ENCODE measurements around the gene JAZF1. TPM values are rescaled to one million over a fixed set of nuclear protein-coding genes. Genes with fewer than 3 reads are reported as not detected.

The JAZF1 gene
- total and polyA plus RNA-seq, 2 of the 4 experiments (the other 2 are of a cell fraction), result 8.4 to 10.5 TPM

- Histone ChIP-seq H3K27ac (ENCODE audit: insufficient read depth, low read length) (peak overlapping the region; percentile 61; the same call in 1 of the 2 replicates), H3K56ac (ENCODE audit: extremely low read depth, insufficient read depth, low read length) (no peak overlapping the region)
- 71% methylated on average over 1 of the region's 3 CpGs; no CpG with 5 or more reads in 1 of the 2 experiments for WGBS, 2 experiments (ENCODE audit: extremely low coverage in 2 of 2, insufficient read length in 1 of 2)
These were observed 111.2 kb downstream of the JAZF1 start for GRCh38 chr7:28069388-28069787.

More at GRCh38 chr7:28069388-28069787, 111.2 kb downstream of the JAZF1 start:
- Histone ChIP-seq H2AK9ac (replicated peaks; ENCODE audit: low read depth, low read length, poor library complexity) (no peak overlapping the region), H2BK120ac (ENCODE audit: low read depth, low read length) (peak overlapping the region; percentile 23; the same call in 1 of the 2 replicates), H4K5ac (ENCODE audit: low read depth, low read length) (no peak overlapping the region; the same call in 1 of the 2 replicates), H4K20me1 (ENCODE audit: insufficient read depth, low read length) (peaks cover 13% of the 10 kb centered on the region; the same call in 1 of the 2 replicates), H3K9me1 (ENCODE audit: insufficient read depth, low read length) (peaks cover 14% of the 10 kb centered on the region), H3K4me3 (ENCODE audit: insufficient read depth, low read depth, low read length) (no peak overlapping the region), H3K4me2 (ENCODE audit: low read depth, low read length) (peak overlapping the region; percentile 58; the same call in 1 of the 2 replicates), H2BK20ac (ENCODE audit: low read depth, low read length) (no peak overlapping the region), H3K9ac (ENCODE audit: low read depth, low read length) (no peak overlapping the region; the same call in 1 of the 2 replicates), H4K8ac (ENCODE audit: low read depth in 2 of 2, low read length in 2 of 2) (peak overlapping the region; percentile 29; a peak in 1 of 4 replicates), H2AK5ac (ENCODE audit: low read depth, low read length) (peak overlapping the region; percentile 20; the same call in 1 of the 2 replicates), H3K14ac (replicated peaks; ENCODE audit: low read depth, low read length) (0 out of 2 replicates have a peak overlapping the region, but pooled peaks have one; percentile 10), H2BK15ac (ENCODE audit: low read depth, low read length) (no peak overlapping the region; the same call in 2 of the 3 replicates), H3K4me1 (ENCODE audit: control insufficient read depth, insufficient read depth, low read length) (peaks cover 27% of the 10 kb centered on the region), H3K9me3 (ENCODE audit: control insufficient read depth, insufficient read depth, low read length) (no peaks in the 10 kb centered on the region), H3K36me3 (ENCODE audit: control insufficient read depth, insufficient read depth, low read length) (no peaks in the 10 kb centered on the region), H4K91ac (ENCODE audit: insufficient read depth, low read depth, low read length) (peak overlapping the region; percentile 60), H2AFZ (replicated peaks; ENCODE audit: low read length, poor library complexity) (peak overlapping the region; percentile 44), H3K27me3 (ENCODE audit: control insufficient read depth, insufficient read depth, low read length) (no peaks in the 10 kb centered on the region), H2BK5ac (ENCODE audit: low read depth, low read length, poor library complexity, severe bottlenecking) (no peak overlapping the region), H3K4ac (ENCODE audit: low read depth, low read length) (peak overlapping the region; percentile 34; the same call in 1 of the 2 replicates), H3K79me1 (ENCODE audit: low read depth in 1 of 2, low read length in 2 of 2) (peaks cover 13 to 65% of the 10 kb centered on the region in 2 experiments), H3K18ac (ENCODE audit: low read depth, low read length) (peak overlapping the region; percentile 5; the same call in 1 of the 2 replicates), H3K23ac (ENCODE audit: low read depth, low read length) (peak overlapping the region; percentile 4; the same call in 1 of the 2 replicates)
- no peak; the same call in 1 of the 2 replicates for ATAC-seq (ENCODE audit: low read depth)
- ChIA-PET POLR2A (ENCODE audit: unreplicated experiment) (no interaction called here), CTCF (interaction anchor here (0.9 kb wide), 1 partner anchor 8 kb away, joined by 3 read pairs; no protein-coding TSS in a partner anchor)
- no TSS peak for BruUV-seq (replicated peaks)
- TF ChIP-seq MAFK (IDR thresholded peaks at IDR 0.05; ENCODE audit: low read depth, low read length) (no peak), POLR2A (IDR thresholded peaks at IDR 0.05; ENCODE audit: low read depth, low read length) (no peak), MXI1 (IDR thresholded peaks at IDR 0.05; ENCODE audit: borderline replicate concordance, low read depth, low read length) (no peak), MAZ (IDR thresholded peaks at IDR 0.05; ENCODE audit: borderline replicate concordance, low read depth, low read length) (no peak), FOS (IDR thresholded peaks at IDR 0.05; ENCODE audit: low read depth, low read length) (no peak), SMC3 (IDR thresholded peaks at IDR 0.05; ENCODE audit: low read depth, low read length) (no peak), USF2 (IDR thresholded peaks at IDR 0.05; ENCODE audit: low read depth, low read length) (no peak), RAD21 (IDR thresholded peaks at IDR 0.05; ENCODE audit: low read length) (no peak), NFE2L2 (IDR thresholded peaks at IDR 0.05; ENCODE audit: low read depth, low read length) (no peak), ELK1 (IDR thresholded peaks at IDR 0.05; ENCODE audit: borderline replicate concordance, low read depth, low read length) (no peak), CTCF (conservative IDR thresholded peaks at IDR 0.05; ENCODE audit: low read depth, low read length) (no peak), RCOR1 (IDR thresholded peaks at IDR 0.05; ENCODE audit: insufficient replicate concordance, low read length) (no peak), BHLHE40 (IDR thresholded peaks at IDR 0.05; ENCODE audit: low read depth, low read length) (no peak), RFX5 (IDR thresholded peaks at IDR 0.05; ENCODE audit: low read depth, low read length) (no peak), CHD1 (IDR thresholded peaks at IDR 0.05; ENCODE audit: low read depth, low read length) (no peak)
- no peak for DNase-seq
- in situ Hi-C loops (cut with MboI; ENCODE audit: low sequenced_read_pairs), result no loop called here
- dilution Hi-C loops (cut with HindIII; ENCODE audit: low sequenced_read_pairs, unreplicated experiment), result no loop called here
- intact Hi-C loops (cut with micrococcal nuclease), result no loop called here

Measured in IMR-90 (cell line).